Activated CD8-positive, alpha-beta memory T cell treated with anti-CD3 and anti-CD28 coated beads for 1 hour (primary cell): Measurements from ENCODE around the gene NOS1AP.
"Not testable (repeated sequence)": the region's sequence is repeated elsewhere in the genome, so short reads cannot be mapped to it uniquely, and the experiment has no call there.

Experiments used
- DNase-seq, 2 donors: peaks; one replicate each; pipeline ENCODE4 v3.0.0-alpha.2; 2020; ENCODE audit warnings: low read depth in 1 of 2; ENCODE audit errors: extremely low read depth in 1 of 2

The NOS1AP gene

DNA sequence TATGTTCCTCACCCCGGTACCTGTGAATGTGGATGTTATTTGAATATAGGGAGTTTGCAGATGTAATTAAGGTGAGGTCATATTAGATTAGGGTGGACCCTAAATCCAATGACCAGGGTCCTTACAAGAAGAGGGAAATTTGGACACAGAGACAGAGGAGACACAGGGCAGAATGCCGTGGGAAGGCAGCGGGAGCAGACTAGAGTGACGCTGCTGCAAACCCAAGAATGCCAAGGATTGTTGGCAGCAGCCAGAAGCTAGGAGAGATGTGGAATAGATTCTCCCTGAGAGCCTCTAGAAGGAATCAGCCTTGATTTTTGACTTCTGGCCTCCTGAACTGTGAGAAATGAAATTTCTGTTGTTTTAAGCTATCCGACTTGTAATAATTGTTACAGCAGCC, 253.5 kb downstream of the NOS1AP start:
- DNase-seq, result no peak

GRCh38 chr1:162324396-162324795, 254.9 kb downstream of the NOS1AP start:
- DNase-seq, result no peak

DNA sequence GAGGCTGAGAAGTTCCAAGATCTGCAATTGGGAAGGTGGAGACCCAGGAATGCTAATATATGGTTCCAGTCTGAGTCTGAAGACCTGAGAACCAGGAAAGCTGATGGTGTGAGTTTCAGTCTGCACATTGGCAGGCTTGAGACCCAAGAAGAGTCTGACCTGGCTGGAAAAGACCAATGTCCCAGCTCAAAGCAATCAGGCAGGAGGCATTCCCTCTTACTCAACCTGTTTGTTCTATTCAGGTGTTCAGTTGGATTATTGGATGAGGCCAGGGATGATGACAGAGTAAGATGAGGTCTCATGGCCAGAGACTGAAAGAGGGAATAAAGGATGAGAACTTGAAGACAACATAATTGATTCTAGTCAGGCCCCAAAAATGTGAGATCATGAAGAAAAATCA, 257.1 kb downstream of the NOS1AP start:
- DNase-seq, result no peak

GRCh38 chr1:162327144-162327787, 257.8 kb downstream of the NOS1AP start:
- DNase-seq, result no peak

DNA sequence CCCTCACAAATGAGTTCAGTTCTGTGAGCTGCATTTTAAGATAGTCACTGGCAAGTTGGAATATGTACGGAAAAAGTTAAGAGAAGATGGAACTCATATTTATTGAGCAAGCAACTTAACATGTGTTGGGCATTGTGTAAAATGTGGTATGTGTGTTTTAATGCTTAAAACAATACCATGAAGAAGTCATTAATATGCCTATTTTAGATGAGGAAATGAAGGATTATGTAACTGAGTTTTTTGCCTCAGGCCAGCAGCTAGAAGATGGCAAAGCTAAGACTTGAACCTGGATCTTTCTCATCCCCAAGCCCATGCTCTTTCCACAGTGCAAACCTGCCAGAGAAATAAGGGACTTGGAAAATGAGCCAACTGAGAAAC, 258.3 kb downstream of the NOS1AP start:
- DNase-seq, result no peak

GRCh38 chr1:162328512-162328911, 259.0 kb downstream of the NOS1AP start:
- DNase-seq, result no peak

GRCh38 chr1:162329826-162330225, 260.3 kb downstream of the NOS1AP start:
- no peak for DNase-seq

DNA sequence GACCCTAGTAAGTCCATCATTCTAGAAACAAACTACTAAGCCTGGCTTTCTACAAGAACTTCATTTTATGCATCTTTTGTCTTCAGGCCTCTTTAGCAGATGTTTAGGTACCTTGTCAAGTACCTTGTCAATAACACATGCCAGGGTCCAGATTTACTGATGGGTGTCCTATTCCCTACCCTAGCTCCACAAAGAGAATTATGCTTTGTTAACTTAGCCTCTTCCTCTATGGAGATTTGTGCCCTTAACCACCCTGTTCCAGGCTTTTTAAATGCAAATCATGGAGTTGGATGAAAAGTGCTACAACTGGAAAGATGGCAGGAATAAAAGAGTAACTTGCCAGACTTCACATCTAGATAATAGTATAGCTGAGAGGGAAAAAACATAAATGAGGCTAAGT, 264.5 kb downstream of the NOS1AP start:
- DNase-seq, result no peak

DNA sequence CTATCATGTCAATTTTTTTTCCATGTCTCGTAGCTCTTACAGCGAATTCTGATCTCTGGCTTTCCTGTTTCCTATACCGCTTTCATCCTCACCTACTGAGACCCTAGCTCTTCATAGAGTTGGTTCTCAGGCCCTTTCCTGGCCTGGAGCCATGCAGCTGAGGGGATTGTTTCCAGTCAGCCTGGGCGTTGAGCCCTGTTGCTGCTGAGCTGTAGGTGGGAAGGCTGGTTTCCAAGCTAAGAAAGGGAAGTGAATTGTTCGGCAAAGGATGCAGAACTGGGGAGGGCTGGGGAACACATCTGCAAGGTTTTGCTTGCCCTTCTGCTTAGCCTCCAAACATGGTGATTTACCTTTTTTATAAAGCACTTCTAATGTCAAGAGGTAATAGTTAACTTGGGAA, 265.6 kb downstream of the NOS1AP start:
- no peak for DNase-seq

DNA sequence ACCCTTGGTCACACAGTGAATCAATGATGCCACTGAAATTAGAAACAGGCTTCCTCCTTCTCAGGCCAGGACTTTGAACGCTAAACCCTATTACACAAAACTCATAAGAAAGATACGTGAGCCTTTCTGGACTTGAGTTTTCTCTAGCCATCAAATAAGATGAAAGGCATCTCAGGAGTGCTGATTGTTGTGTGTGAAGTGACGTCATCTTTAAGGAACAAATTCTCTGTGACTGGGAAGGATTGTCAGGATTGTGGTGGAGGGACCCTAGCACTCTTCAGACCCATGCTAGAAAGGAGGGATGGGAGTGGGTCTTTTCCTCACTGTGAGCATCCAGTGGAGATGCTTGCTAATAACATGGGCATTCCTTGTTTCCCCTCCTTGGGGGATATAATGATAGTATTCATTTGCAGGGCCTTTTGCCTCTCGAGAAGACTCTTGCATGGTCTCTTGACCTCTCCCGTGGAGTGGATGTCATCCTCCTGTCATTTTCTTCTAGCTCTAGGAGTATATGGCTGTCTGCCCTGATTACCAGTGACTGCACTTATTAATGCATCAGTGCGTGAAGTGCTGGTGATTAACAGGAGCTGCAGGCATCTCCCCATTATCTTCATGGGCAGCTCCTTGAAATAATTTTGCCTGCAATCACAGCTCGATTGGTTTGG, 267.3 kb downstream of the NOS1AP start:
- no peak for DNase-seq

- no peak for DNase-seq
Observed at GRCh38 chr1:162342452-162342983, 273.0 kb downstream of the NOS1AP start.

DNA sequence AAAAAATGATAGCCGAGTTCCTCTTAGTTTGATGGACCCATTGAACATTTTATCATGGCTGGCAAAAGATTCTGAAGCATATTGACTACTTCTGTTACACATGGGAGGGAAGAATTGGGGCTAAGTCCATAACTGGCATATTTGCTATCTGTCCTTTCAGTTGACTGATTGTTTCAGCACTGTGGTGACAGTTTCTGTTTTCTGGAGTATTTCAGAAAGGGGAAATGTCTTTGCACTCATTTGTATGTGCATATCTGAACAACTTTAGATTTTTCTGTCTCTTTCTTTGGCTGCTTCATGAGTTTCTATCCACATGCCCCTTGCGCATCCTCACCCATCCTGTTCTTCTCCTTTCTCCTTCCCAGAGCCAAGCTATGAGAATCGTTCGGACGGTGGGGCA, 274.0 kb downstream of the NOS1AP start:
- no peak for DNase-seq

DNA sequence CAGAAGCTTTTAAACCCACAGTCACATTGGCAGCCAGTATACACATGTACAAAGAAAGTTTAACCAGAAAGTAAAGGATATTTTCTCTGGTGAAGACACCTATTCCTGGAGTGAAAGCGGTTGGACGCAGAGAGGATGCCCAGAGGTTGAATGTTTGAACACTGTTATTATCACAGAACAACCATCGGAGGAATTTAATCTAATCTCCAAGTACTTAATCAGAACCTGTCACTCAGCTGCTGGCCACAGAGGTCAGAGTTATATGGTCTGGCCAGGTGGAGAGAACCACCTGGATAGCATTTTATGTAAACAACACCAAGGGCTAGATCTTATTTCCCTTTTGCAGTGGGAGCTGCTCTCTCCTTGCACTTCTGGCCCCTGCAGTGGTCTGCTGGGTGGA, 277.8 kb downstream of the NOS1AP start:
- no peak for DNase-seq

- DNase-seq, result no peak
Observed at GRCh38 chr1:162349635-162350330, 280.3 kb downstream of the NOS1AP start.

DNA sequence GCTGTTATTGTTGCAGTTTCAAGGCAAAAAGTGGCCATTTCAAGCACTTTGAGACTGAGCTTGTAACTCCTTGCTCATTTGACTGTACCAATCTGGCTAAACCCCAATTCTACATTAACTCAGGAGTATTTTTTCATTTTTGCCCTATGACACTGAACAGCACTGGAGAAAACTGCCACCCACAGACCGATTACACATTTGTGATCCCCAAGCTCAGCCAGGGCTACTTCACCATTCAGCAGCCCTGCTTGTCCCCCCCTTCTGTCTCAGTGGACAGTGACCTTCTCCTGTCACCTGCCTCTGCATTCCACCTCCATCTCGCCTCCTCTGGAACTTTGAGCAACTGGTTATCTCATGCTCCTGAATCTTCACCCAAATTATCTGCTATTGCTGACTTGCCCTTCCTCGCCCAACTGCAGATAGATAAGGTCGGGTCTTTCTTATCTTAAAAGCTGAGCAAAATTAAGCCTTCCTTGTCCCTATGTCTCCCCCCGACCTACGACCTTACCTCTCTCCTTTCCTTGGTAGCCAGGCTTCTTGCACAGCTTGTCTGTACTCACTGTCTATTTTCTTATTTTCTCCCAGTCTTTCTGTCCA, 281.9 kb downstream of the NOS1AP start:
- no peak for DNase-seq

GRCh38 chr1:162351874-162352273, 282.4 kb downstream of the NOS1AP start:
- not testable (repeated sequence) for DNase-seq

DNA sequence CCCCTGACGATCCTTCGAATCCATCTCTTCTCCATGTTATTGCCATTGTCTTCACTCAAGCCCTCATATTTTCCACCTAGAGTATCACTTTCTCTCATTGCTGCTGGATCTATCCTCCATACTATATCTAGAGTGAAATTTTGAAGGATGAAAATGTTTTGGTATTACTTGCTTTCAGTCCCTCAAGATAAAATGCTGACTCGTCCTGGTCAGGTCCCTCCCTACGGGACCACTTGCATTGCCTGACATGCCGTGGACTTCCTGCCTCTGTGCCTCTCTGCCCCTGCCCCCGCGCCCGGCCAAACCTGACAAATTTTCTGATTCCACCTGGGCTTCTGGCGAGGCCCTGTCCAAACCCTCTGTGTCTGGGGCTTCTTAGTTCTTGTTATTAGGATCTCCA, 283.6 kb downstream of the NOS1AP start:
- no peak for DNase-seq

GRCh38 chr1:162353702-162354101, 284.2 kb downstream of the NOS1AP start:
- no peak for DNase-seq

DNA sequence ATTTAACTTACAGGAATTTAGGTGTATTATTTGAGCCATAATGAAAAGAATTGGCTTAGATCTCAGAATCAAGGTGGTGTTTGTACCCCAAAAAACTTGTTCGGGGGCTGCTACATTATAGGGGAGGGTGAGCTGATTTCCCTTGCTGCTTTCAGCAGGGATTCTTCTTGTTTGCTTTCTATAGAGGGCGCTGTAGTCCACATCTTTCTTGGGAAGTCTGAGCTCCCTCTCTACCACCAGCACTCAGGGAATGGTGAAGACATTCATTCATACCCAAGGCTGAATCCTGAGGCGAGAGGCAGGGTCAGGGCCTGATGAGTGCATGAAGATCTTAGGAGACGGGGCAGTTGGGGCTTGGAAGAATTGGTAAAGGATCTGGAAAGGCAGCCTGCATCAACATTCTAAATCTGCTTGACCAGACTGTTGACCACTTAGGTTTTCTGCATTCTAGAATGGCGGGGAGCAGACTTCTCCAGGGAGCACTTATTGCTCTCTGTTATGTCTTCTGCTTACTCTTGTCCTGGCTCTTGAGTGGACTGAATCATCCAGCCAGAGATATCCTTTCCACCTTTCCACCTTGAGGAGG, 288.3 kb downstream of the NOS1AP start:
- no peak for DNase-seq

DNA sequence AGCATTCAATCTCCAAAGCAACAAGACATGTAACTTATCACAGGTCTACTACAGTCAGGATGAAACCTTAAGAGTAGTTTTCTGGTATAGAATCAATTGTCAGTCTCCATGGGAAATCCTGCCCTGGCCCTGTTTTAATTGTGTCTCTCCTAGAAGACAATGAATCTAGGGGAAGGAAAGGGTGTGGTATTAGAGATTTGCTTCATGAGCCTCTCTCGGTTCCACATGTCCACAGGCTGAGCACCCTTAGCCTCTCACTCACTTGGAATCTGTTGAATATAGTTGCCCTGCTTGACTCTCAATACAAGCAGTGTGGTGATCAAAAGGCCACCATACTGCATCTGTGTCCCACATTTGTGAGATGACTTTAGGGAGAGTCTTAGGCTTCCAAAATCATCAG, 289.4 kb downstream of the NOS1AP start:
- DNase-seq, result no peak

DNA sequence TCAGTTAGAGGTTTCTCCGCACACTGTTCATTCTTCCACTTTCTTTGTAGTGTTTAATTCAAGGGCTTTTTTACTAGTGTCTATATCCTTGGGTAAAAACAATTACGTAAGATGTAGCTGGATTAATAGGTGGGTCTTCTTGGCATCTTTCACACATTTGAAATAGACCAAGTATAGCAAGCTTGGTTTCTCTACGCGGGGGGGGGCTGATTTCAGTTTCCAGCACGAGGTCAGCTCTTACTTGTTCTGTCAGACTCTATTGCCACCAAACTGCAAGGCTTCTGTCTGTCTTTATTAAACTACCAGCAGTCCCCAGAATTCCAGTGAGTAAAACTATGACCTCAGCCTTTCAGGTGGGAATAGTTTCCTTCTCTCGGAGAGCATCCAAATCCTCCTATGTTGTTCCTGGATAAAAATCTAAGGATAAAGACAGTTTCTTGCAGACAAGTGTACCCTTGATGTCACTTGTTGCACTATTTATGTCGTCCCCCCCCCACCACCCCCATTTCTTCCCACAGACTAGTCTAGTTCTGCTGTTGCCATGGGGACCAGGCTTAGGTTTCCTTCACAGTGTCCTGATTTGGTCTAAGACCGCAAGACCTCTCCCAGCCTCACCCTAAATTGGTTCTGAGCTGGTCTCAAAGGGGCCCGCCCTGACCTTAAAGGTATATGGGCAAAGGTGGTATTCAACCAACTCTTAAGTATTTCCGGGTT, 290.2 kb downstream of the NOS1AP start:
- DNase-seq, result no peak
